B cell (primary cell): Measurements from ENCODE around the gene CPED1. TPM values are rescaled to one million over a fixed set of nuclear protein-coding genes. Genes with fewer than 3 reads are reported as not detected.
"Not testable (repeated sequence)": the region's sequence is repeated elsewhere in the genome, so short reads cannot be mapped to it uniquely, and the experiment has no call there.

ENCODE experiments used
- ATAC-seq: fragments of 200-7000 bp; cut with Tn5 transposase; one replicate; pipeline ENCODE4 v1.10.0; 2021; ENCODE audit warnings: low read depth, mild to moderate bottlenecking, moderate number of reproducible peaks, moderate library complexity
- CTCF ChIA-PET: fragments of 350-600 bp; sonication (Branson Sonifier 250); formaldehyde crosslinking; loops from one replicate; lab custom pipeline; 2021; ENCODE audit warnings: antibody characterized with exemption, inconsistent platforms; lab: Charles Lee
- POLR2A ChIA-PET: fragments of 350-600 bp; sonication (Branson Sonifier 250); formaldehyde crosslinking; loops from one replicate; lab custom pipeline; 2021; ENCODE audit warnings: antibody characterized with exemption; lab: Charles Lee
- DNase-seq: peaks from one replicate; pipeline ENCODE4 v3.0.0; 2013
- H2AFZ ChIP-seq: 2 replicates; pipeline ENCODE4 v1.6.1; 2012; ENCODE audit warnings: mild to moderate bottlenecking, low read depth, low read length; ENCODE audit not compliant: insufficient read depth, poor library complexity, severe bottlenecking
- H3K27ac ChIP-seq, 2 donors: 1 replicate in 1 of 2; 2 replicates in 1 of 2; pipeline ENCODE4 v1.5.1; 2012 to 2013; ENCODE audit warnings: low read length in 2 of 2, mild to moderate bottlenecking in 2 of 2, moderate library complexity in 1 of 2
- H3K27me3 ChIP-seq, 4 experiments: fragments of 200-600 bp in 1 of 4; sonication (generic) in 1 of 4; replicated peaks in 1 of 4; 1 replicate in 2 of 4; 2 replicates in 2 of 4; pipeline versions ENCODE4 v1.6.1 to v1.7.0; 2013 to 2016; ENCODE audit warnings: low read length in 3 of 4, mild to moderate bottlenecking in 2 of 4, mixed read lengths in 1 of 4, moderate library complexity in 1 of 4; ENCODE audit not compliant: insufficient read depth in 4 of 4, control insufficient read depth in 3 of 4; ENCODE audit errors: control extremely low read depth in 1 of 4
- H3K36me3 ChIP-seq, 2 experiments: replicated peaks in 1 of 2; 1 replicate in 1 of 2; 2 replicates in 1 of 2; pipeline versions ENCODE4 v1.6.1 to v1.7.1; 2013; ENCODE audit warnings: low read length in 1 of 2; ENCODE audit not compliant: insufficient read depth in 2 of 2, control insufficient read depth in 1 of 2; ENCODE audit errors: control extremely low read depth in 1 of 2, extremely low read depth in 1 of 2
- H3K4me1 ChIP-seq, 2 donors: fragments of 200-600 bp in 1 of 2; sonication (generic) in 1 of 2; 1 replicate in 1 of 2; 2 replicates in 1 of 2; pipeline versions ENCODE4 v1.5.1 to v1.6.1; 2013 to 2017; ENCODE audit warnings: low read length in 2 of 2; ENCODE audit not compliant: control insufficient read depth in 2 of 2, insufficient read depth in 2 of 2
- H3K4me2 ChIP-seq: replicated peaks from 2 replicates; pipeline ENCODE3; 2012; ENCODE audit warnings: mild to moderate bottlenecking, low read depth, low read length; ENCODE audit not compliant: poor library complexity, severe bottlenecking
- H3K4me3 ChIP-seq, 5 experiments: fragments of 200-600 bp in 1 of 5; sonication (generic) in 1 of 5; 1 replicate in 3 of 5; 2 replicates in 2 of 5; pipeline versions ENCODE4 v1.5.1 to v1.7.0; 2011 to 2016; ENCODE audit warnings: low read length in 4 of 5, mild to moderate bottlenecking in 4 of 5, low read depth in 2 of 5, control low read depth in 1 of 5, moderate library complexity in 1 of 5; ENCODE audit not compliant: insufficient read depth in 1 of 5; ENCODE audit errors: control extremely low read depth in 1 of 5, extremely low read depth in 1 of 5
- H3K79me2 ChIP-seq: fragments of 200-600 bp; sonication (generic); one replicate; pipeline ENCODE4 v1.6.0; 2016; ENCODE audit warnings: low read length; ENCODE audit not compliant: control insufficient read depth, insufficient read depth
- H3K9ac ChIP-seq: fragments of 200-600 bp; sonication (generic); 2 replicates; pipeline ENCODE4 v1.6.1; 2017; ENCODE audit warnings: mild to moderate bottlenecking, low read length, moderate library complexity
- H3K9me3 ChIP-seq, 3 donors: one replicate each; pipeline versions ENCODE4 v1.6.1 to v1.7.1; 2013; ENCODE audit warnings: low read length in 2 of 3; ENCODE audit not compliant: control insufficient read depth in 2 of 3, insufficient read depth in 1 of 3; ENCODE audit errors: control extremely low read depth in 1 of 3
- H4K20me1 ChIP-seq: 2 replicates; pipeline ENCODE4 v1.6.0; 2012; ENCODE audit warnings: mild to moderate bottlenecking, low read length; ENCODE audit not compliant: insufficient read depth, control insufficient read depth, poor library complexity, severe bottlenecking
- H3K27ac Mint-ChIP-seq: one replicate; pipeline ENCODE4 v1.8.0; 2021; ENCODE audit warnings: mixed read lengths
- H3K27me3 Mint-ChIP-seq: one replicate; pipeline ENCODE4 v1.8.0; 2021; ENCODE audit warnings: mixed read lengths
- H3K4me1 Mint-ChIP-seq: one replicate; pipeline ENCODE4 v1.8.0; 2021; ENCODE audit warnings: mixed read lengths
- H3K4me3 Mint-ChIP-seq: one replicate; pipeline ENCODE4 v1.8.0; 2021; ENCODE audit warnings: mixed read lengths
- H3K9me3 Mint-ChIP-seq: one replicate; pipeline ENCODE4 v1.8.0; 2022; ENCODE audit warnings: mixed read lengths; ENCODE audit not compliant: insufficient read depth
- EZH2 ChIP-seq: IDR thresholded peaks from 2 replicates; pipeline ENCODE4 v1.6.1; 2012; ENCODE audit warnings: borderline replicate concordance, low read depth, mild to moderate bottlenecking, moderate library complexity, low read length; ENCODE audit not compliant: insufficient read depth, poor library complexity, severe bottlenecking
- whole genome bisulfite sequencing: methylation state at CpG from one replicate; pipeline ENCODE4 v1.1.5; 2013; ENCODE audit warnings: missing lambda C conversion rate; ENCODE audit not compliant: insufficient coverage; 5-methylcytosine and 5-hydroxymethylcytosine counted together
- intact Hi-C: fragments of 100-400 bp; cut with micrococcal nuclease; formaldehyde crosslinking; loops from one replicate; pipeline ENCODE4 v1.10.0; 2022
- polyA plus RNA-seq: library from polyadenylated mRNA; depleted of rRNA; stranded (reverse); fragments of >200 nt; gene quantifications from 2 replicates; pipeline ENCODE4 v1.2.3, GENCODE V29; 2012
- total RNA-seq, 2 donors: library from RNA; stranded (reverse); fragments of 120-200 nt in 1 of 2; gene quantifications; 1 replicate in 1 of 2; 2 replicates in 1 of 2; pipeline versions ENCODE4 v1.2.3 to v1.2.4, GENCODE V29; 2013 to 2022
- TF ChIP-seq, protein P1 (sequence below): fragments of 200-600 bp; IDR thresholded peaks from one replicate; pipeline ENCODE4 v1.8.0; 2022; ENCODE audit warnings: antibody characterized with exemption, mild to moderate bottlenecking

Gene CPED1
- total and polyA plus RNA-seq, 2 donors (not counting 1 experiment from before 2014, with no cell fraction given): 0.44 to 3.8 TPM

DNA sequence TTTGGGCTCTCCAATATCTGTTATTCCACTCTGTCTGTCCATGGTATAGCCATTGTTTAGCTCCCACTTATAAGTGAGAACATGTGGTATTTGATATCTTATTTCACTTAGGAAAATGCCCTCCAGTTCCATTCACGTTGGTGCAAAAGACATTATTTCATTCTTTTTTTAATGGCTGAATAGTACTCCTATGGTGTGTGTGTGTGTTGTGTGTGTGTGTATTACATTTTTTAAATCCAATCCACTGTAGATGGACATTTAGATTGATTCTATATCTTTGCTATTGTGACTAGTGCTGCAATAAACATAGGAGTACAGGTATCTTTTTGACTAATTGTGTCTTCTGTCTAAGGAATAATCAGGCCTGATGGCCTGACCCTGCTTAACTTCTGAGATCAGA lies 7.4 kb upstream of the CPED1 start:
- H3K4me3 Mint-ChIP-seq: no peak overlapping the region
- no peak overlapping the region for H2AFZ ChIP-seq
- no CpG with 5 or more reads among the region's 1 CpG for WGBS
- no peak for TF ChIP-seq EZH2
- TF ChIP-seq, protein P1, sequence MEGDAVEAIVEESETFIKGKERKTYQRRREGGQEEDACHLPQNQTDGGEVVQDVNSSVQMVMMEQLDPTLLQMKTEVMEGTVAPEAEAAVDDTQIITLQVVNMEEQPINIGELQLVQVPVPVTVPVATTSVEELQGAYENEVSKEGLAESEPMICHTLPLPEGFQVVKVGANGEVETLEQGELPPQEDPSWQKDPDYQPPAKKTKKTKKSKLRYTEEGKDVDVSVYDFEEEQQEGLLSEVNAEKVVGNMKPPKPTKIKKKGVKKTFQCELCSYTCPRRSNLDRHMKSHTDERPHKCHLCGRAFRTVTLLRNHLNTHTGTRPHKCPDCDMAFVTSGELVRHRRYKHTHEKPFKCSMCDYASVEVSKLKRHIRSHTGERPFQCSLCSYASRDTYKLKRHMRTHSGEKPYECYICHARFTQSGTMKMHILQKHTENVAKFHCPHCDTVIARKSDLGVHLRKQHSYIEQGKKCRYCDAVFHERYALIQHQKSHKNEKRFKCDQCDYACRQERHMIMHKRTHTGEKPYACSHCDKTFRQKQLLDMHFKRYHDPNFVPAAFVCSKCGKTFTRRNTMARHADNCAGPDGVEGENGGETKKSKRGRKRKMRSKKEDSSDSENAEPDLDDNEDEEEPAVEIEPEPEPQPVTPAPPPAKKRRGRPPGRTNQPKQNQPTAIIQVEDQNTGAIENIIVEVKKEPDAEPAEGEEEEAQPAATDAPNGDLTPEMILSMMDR: no peak
- no peaks in the 10 kb centered on the region for H3K36me3 ChIP-seq
- H3K4me1 ChIP-seq: no peaks in the 10 kb centered on the region
- no peak overlapping the region for H3K27ac Mint-ChIP-seq
- H4K20me1 ChIP-seq: no peaks in the 10 kb centered on the region
- H3K9me3 Mint-ChIP-seq: no peaks in the 10 kb centered on the region
- H3K4me1 Mint-ChIP-seq: no peaks in the 10 kb centered on the region
- intact Hi-C loops: no loop called here
- H3K27me3 Mint-ChIP-seq: peaks cover 13% of the 10 kb centered on the region
- ChIA-PET POLR2A (no interaction called here), CTCF (no interaction called here)
- H3K4me2 ChIP-seq: no peak overlapping the region
- no peaks in the 10 kb centered on the region for H3K79me2 ChIP-seq
- peaks cover 0 to 4% (median 0%) of the 10 kb centered on the region in 4 experiments for H3K27me3 ChIP-seq
- no peak for DNase-seq
- no peak overlapping the region for H3K4me3 ChIP-seq
- H3K27ac ChIP-seq: no peak overlapping the region
- no peaks in the 10 kb centered on the region for H3K9me3 ChIP-seq
- ATAC-seq: no peak
- no peak overlapping the region for H3K9ac ChIP-seq

DNA sequence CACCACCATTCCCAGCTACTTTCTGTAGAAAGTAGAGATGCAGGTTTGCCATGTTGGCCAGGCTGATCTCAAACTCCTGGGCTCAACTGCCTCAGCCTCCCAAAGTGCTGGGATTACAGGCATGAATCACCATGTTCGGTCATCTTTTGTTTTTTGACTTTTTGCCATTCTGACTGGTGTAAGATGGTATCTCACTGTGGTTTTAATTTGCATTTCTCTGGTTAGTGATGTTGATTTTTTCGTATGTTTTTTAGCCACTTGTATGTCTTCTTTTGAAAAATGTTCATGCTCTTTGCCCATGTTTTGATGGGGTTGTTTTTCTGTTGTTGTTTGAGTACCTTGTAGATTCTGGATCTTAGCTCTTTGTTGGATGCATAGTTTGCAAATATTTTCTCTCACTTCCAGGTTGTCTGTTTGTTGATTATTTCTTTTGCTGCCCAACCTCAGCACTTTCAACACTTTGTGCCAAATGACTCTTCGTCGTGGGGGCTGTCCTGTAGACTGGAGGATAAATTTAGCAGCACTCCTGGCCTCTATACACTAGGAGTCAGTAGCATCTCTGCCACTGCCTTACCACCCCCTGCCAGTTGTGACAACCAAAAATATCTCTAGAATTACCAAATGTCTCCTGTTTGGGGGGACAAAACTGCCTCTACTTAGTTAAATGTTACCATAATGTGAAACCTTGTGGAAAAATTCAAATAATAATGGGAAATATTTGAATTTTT lies 6.5 kb upstream of the CPED1 start:
- H3K4me1 Mint-ChIP-seq: no peaks in the 10 kb centered on the region
- Histone ChIP-seq H3K27ac (no peak overlapping the region), H3K36me3 (no peaks in the 10 kb centered on the region), H3K9me3 (no peaks in the 10 kb centered on the region), H4K20me1 (no peaks in the 10 kb centered on the region), H3K4me2 (no peak overlapping the region), H3K4me3 (no peak overlapping the region), H3K79me2 (no peaks in the 10 kb centered on the region), H2AFZ (no peak overlapping the region), H3K9ac (no peak overlapping the region), H3K4me1 (no peaks in the 10 kb centered on the region), H3K27me3 (peaks cover 0 to 4% (median 0%) of the 10 kb centered on the region in 4 experiments)
- no peak overlapping the region for H3K4me3 Mint-ChIP-seq
- ChIA-PET POLR2A (no interaction called here), CTCF (no interaction called here)
- WGBS: 81% methylated on average over 4 of the region's 4 CpGs
- H3K27ac Mint-ChIP-seq: no peak overlapping the region
- H3K27me3 Mint-ChIP-seq: peaks cover 18% of the 10 kb centered on the region
- no peak for TF ChIP-seq EZH2
- DNase-seq (no peak), ATAC-seq (no peak)
- no peaks in the 10 kb centered on the region for H3K9me3 Mint-ChIP-seq
- intact Hi-C loops: no loop called here

DNA sequence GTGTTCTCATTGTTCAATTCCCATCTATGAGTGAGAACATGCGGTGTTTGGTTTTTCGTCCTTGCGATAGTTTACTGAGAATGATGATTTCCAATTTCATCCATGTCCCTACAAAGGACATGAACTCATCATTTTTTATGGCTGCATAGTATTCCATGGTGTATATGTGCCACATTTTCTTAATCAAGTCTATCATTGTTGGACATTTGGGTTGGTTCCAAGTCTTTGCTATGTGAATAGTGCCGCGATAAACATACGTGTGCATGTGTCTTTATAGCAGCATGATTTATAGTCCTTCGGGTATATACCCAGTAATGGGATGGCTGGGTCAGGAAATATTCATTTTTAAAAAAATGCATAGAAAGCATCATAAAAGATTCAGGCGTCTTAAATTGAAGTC lies 4.9 kb upstream of the CPED1 start:
- H3K27me3 ChIP-seq, H4K20me1 ChIP-seq, H2AFZ ChIP-seq, intact Hi-C loops, H3K36me3 ChIP-seq, H3K4me3 ChIP-seq, H3K9me3 Mint-ChIP-seq, H3K27ac ChIP-seq, H3K9ac ChIP-seq, H3K4me3 Mint-ChIP-seq, DNase-seq, H3K4me2 ChIP-seq, H3K79me2 ChIP-seq, H3K4me1 Mint-ChIP-seq, H3K9me3 ChIP-seq, ATAC-seq, POLR2A ChIA-PET, H3K27ac Mint-ChIP-seq, CTCF ChIA-PET: not testable (repeated sequence)
- H3K27me3 Mint-ChIP-seq: peaks cover 25% of the 10 kb centered on the region
- WGBS: no CpG with 5 or more reads among the region's 8 CpGs
- H3K4me1 ChIP-seq: peaks cover 8 to 12% of the 10 kb centered on the region in 2 donors
